GM23338 (cell line): ENCODE measurements around the gene ME3. TPM values are rescaled to one million over a fixed set of nuclear protein-coding genes. Genes with fewer than 3 reads are reported as not detected.

Experiments used
- ATAC-seq: fragments of 200-7000 bp; cut with Tn5 transposase; 3 replicates; pipeline ENCODE4 v1.9.1; 2020
- DNase-seq: peaks from one replicate; pipeline ENCODE4 v3.0.0-alpha.2; 2015; ENCODE audit warnings: low spot score
- H2AFZ ChIP-seq: fragments of 200-600 bp; sonication (generic); 2 replicates; pipeline ENCODE4 v1.8.0; 2016; ENCODE audit warnings: antibody characterized with exemption, mild to moderate bottlenecking, moderate library complexity
- H3F3A ChIP-seq: fragments of 200-600 bp; sonication (generic); replicated peaks from 2 replicates; pipeline ENCODE4 v1.8.0; 2017; ENCODE audit warnings: antibody characterized with exemption, mixed run types, low read depth
- H3K27ac ChIP-seq: fragments of 200-600 bp; sonication (generic); 2 replicates; pipeline ENCODE4 v1.6.1; 2016; ENCODE audit warnings: low read depth
- H3K27me3 ChIP-seq: fragments of 200-600 bp; sonication (generic); 2 replicates; pipeline ENCODE4 v1.8.0; 2016; ENCODE audit warnings: mild to moderate bottlenecking, mixed run types, moderate library complexity; ENCODE audit not compliant: insufficient read depth
- H3K36me3 ChIP-seq: fragments of 200-600 bp; sonication (generic); 2 replicates; pipeline ENCODE4 v1.8.0; 2016; ENCODE audit warnings: mild to moderate bottlenecking; ENCODE audit not compliant: insufficient read depth
- H3K4me1 ChIP-seq: fragments of 200-600 bp; sonication (generic); 2 replicates; pipeline ENCODE4 v1.8.0; 2016; ENCODE audit warnings: mild to moderate bottlenecking, moderate library complexity; ENCODE audit not compliant: insufficient read depth
- H3K4me2 ChIP-seq: fragments of 200-600 bp; sonication (generic); 2 replicates; pipeline ENCODE4 v1.7.1; 2017; ENCODE audit warnings: mixed run types
- H3K4me3 ChIP-seq: fragments of 200-600 bp; sonication (generic); 2 replicates; pipeline ENCODE4 v1.6.1; 2016; ENCODE audit warnings: mixed run types
- H3K79me2 ChIP-seq: fragments of 200-600 bp; sonication (generic); replicated peaks from 2 replicates; pipeline ENCODE4 v1.8.0; 2017; ENCODE audit warnings: mild to moderate bottlenecking; ENCODE audit not compliant: insufficient read depth
- H3K9me2 ChIP-seq: fragments of 200-600 bp; sonication (generic); 2 replicates; pipeline ENCODE4 v1.8.0; 2017; ENCODE audit not compliant: insufficient read depth
- H4K20me1 ChIP-seq: fragments of 200-600 bp; sonication (generic); replicated peaks from 2 replicates; pipeline ENCODE4 v1.8.0; 2017; ENCODE audit warnings: mild to moderate bottlenecking; ENCODE audit not compliant: insufficient read depth
- H3K27ac Mint-ChIP-seq: 2 replicates; pipeline ENCODE4 v1.8.0; 2020; ENCODE audit warnings: inconsistent platforms, mild to moderate bottlenecking, moderate library complexity, mixed read lengths
- H3K27me3 Mint-ChIP-seq: 3 replicates; pipeline ENCODE4 v1.8.0; 2022; ENCODE audit warnings: low read depth, mild to moderate bottlenecking, moderate library complexity, mixed read lengths, inconsistent platforms; ENCODE audit not compliant: insufficient read depth, poor library complexity
- H3K36me3 Mint-ChIP-seq: 3 replicates; pipeline ENCODE4 v1.8.0; 2021; ENCODE audit warnings: low read depth, mild to moderate bottlenecking, inconsistent platforms, moderate library complexity, mixed read lengths
- H3K4me1 Mint-ChIP-seq: 3 replicates; pipeline ENCODE4 v1.8.0; 2020; ENCODE audit warnings: mild to moderate bottlenecking, inconsistent platforms, mixed read lengths
- H3K4me3 Mint-ChIP-seq: 3 replicates; pipeline ENCODE4 v1.8.0; 2021; ENCODE audit warnings: moderate library complexity, mild to moderate bottlenecking, inconsistent platforms, mixed read lengths
- H3K9me3 Mint-ChIP-seq: 3 replicates; pipeline ENCODE4 v1.8.0; 2020; ENCODE audit warnings: moderate library complexity, mild to moderate bottlenecking, inconsistent platforms, mixed read lengths
- ETS1 ChIP-seq: IDR thresholded peaks from 2 replicates; pipeline ENCODE4 v1.6.1; 2016; ENCODE audit warnings: antibody characterized with exemption
- NANOG ChIP-seq: IDR thresholded peaks from 2 replicates; pipeline ENCODE4 v1.6.1; 2016; ENCODE audit warnings: antibody characterized with exemption, borderline replicate concordance
- REST ChIP-seq: IDR thresholded peaks from one replicate; pipeline ENCODE4 v1.6.1; 2018; ENCODE audit warnings: antibody characterized with exemption; ENCODE audit not compliant: unreplicated experiment
- ZNF114 ChIP-seq: fragments of 250-450 bp; sonication (Bioruptor Pico); IDR thresholded peaks from 2 replicates; pipeline ENCODE4 v1.5.0; 2020; ENCODE audit warnings: mild to moderate bottlenecking, moderate library complexity
- ZNF462 ChIP-seq: fragments of 250-450 bp; sonication (Bioruptor Pico); IDR thresholded peaks from 2 replicates; pipeline ENCODE4 v1.5.0; 2020; ENCODE audit warnings: mild to moderate bottlenecking, moderate library complexity
- polyA plus RNA-seq: library from polyadenylated mRNA; unstranded; fragments of >200 nt; fragmentation: Nextera tagmentation; extraction: Ambion mirVana; gene quantifications from 2 replicates; pipeline ENCODE4 v1.2.1, GENCODE V29; 2016
- total RNA-seq: library from RNA; depleted of rRNA; stranded (reverse); fragments of >200 nt; shearing (Covaris generic); gene quantifications from 2 replicates; pipeline ENCODE4 v1.2.3, GENCODE V29; 2014

ME3 gene
- total and polyA plus RNA-seq, 2 experiments from 2014 or later: 1.3 to 4.0 TPM

- TF ChIP-seq REST: no peak
These were observed 103.3 kb downstream of the ME3 start (continued) for GRCh38 chr11:86569109-86569508.

GRCh38 chr11:86565801-86566312, 106.6 kb downstream of the ME3 start:
- no peaks in the 10 kb centered on the region for H3K4me1 ChIP-seq
- Mint-ChIP-seq H3K4me1 (no peaks in the 10 kb centered on the region), H3K27me3 (peaks cover 2% of the 10 kb centered on the region), H3K4me3 (no peak overlapping the region), H3K27ac (no peak overlapping the region), H3K9me3 (no peaks in the 10 kb centered on the region; the same call in 2 of the 3 replicates), H3K36me3 (no peaks in the 10 kb centered on the region)
- no peak overlapping the region for H2AFZ ChIP-seq
- ATAC-seq (no peak), DNase-seq (no peak)
- no peak overlapping the region for H3K4me2 ChIP-seq
- no peaks in the 10 kb centered on the region for H3F3A ChIP-seq
- TF ChIP-seq ETS1 (no peak), ZNF114 (CRISPR knock-in tag) (no peak)
- no peaks in the 10 kb centered on the region for H4K20me1 ChIP-seq
- no peak overlapping the region for H3K27ac ChIP-seq
- H3K9me2 ChIP-seq: 0 out of 2 replicates have a peak, but pooled peaks cover 3% of the 10 kb centered on the region
- H3K79me2 ChIP-seq: no peaks in the 10 kb centered on the region
- H3K36me3 ChIP-seq: no peaks in the 10 kb centered on the region
- H3K4me3 ChIP-seq: no peak overlapping the region
- no peaks in the 10 kb centered on the region for H3K27me3 ChIP-seq

- Histone ChIP-seq H3K27me3 (no peaks in the 10 kb centered on the region), H3K4me3 (no peak overlapping the region), H4K20me1 (no peaks in the 10 kb centered on the region), H2AFZ (no peak overlapping the region), H3F3A (no peaks in the 10 kb centered on the region), H3K79me2 (no peaks in the 10 kb centered on the region), H3K27ac (no peak overlapping the region), H3K4me2 (no peak overlapping the region), H3K36me3 (no peaks in the 10 kb centered on the region), H3K9me2 (0 out of 2 replicates have a peak, but pooled peaks cover 3% of the 10 kb centered on the region), H3K4me1 (no peaks in the 10 kb centered on the region)
- no peak overlapping the region for H3K27ac Mint-ChIP-seq
- H3K4me3 Mint-ChIP-seq: no peak overlapping the region
- peaks cover 2% of the 10 kb centered on the region for H3K27me3 Mint-ChIP-seq
- H3K36me3 Mint-ChIP-seq: no peaks in the 10 kb centered on the region
- ATAC-seq (no peak), DNase-seq (no peak)
- no peaks in the 10 kb centered on the region; the same call in 2 of the 3 replicates for H3K9me3 Mint-ChIP-seq
- no peaks in the 10 kb centered on the region for H3K4me1 Mint-ChIP-seq
- no peak for TF ChIP-seq ZNF114 (CRISPR knock-in tag)
- TF ChIP-seq NANOG: no peak
- no peak for TF ChIP-seq ZNF462
These were observed 107.0 kb downstream of the ME3 start for GRCh38 chr11:86565388-86565787.
